WTC11 (cell line): Measurements from ENCODE around the gene SERGEF. TPM values are rescaled to one million over a fixed set of nuclear protein-coding genes. Genes with fewer than 3 reads are reported as not detected.

Experiments
- ATAC-seq: fragments of 200-7000 bp; cut with Tn5 transposase; 2 replicates; pipeline ENCODE4 v1.10.0; 2021; ENCODE audit warnings: mild to moderate bottlenecking, moderate library complexity
- CTCF ChIA-PET: fragments of 300-600 bp; sonication (Branson Sonifier 250); formaldehyde crosslinking; loops from one replicate; lab custom pipeline; 2021; ENCODE audit warnings: antibody characterized with exemption; lab: Charles Lee
- POLR2A ChIA-PET: fragments of 350-600 bp; sonication (Branson Sonifier 250); formaldehyde crosslinking; loops from one replicate; lab custom pipeline; 2021; ENCODE audit warnings: antibody characterized with exemption; lab: Charles Lee
- DNase-seq: peaks from one replicate; pipeline ENCODE4 v3.0.0; 2021; ENCODE audit warnings: low spot score
- H3K27ac Mint-ChIP-seq: 2 replicates; pipeline ENCODE4 v1.8.0; 2021; ENCODE audit warnings: mixed read lengths
- H3K27me3 Mint-ChIP-seq: 2 replicates; pipeline ENCODE4 v1.8.0; 2021; ENCODE audit warnings: low read depth, mild to moderate bottlenecking, moderate library complexity, mixed read lengths
- H3K36me3 Mint-ChIP-seq: 2 replicates; pipeline ENCODE4 v1.8.0; 2021; ENCODE audit warnings: mixed read lengths
- H3K4me1 Mint-ChIP-seq: 2 replicates; pipeline ENCODE4 v1.8.0; 2022; ENCODE audit warnings: mixed read lengths
- H3K4me3 Mint-ChIP-seq: 2 replicates; pipeline ENCODE4 v1.8.0; 2021; ENCODE audit warnings: mild to moderate bottlenecking, moderate library complexity, mixed read lengths
- H3K9me3 Mint-ChIP-seq: 2 replicates; pipeline ENCODE4 v1.8.0; 2021; ENCODE audit warnings: mixed read lengths
- AR ChIP-seq: fragments of 250-450 bp; sonication (Bioruptor Pico); IDR thresholded peaks from 2 replicates; pipeline ENCODE4 v1.9.0; 2021; ENCODE audit warnings: mild to moderate bottlenecking
- ARID4B ChIP-seq: sonication (generic); formaldehyde crosslinking; IDR thresholded peaks from 2 replicates; pipeline ENCODE4 v1.8.0; 2023; ENCODE audit warnings: missing genetic modification reagents, mild to moderate bottlenecking, borderline replicate concordance
- E2F1 ChIP-seq: sonication (generic); formaldehyde crosslinking; IDR thresholded peaks from 2 replicates; pipeline ENCODE4 v1.8.0; 2022; ENCODE audit warnings: mild to moderate bottlenecking, missing genetic modification reagents
- E2F4 ChIP-seq: sonication (generic); formaldehyde crosslinking; IDR thresholded peaks from 2 replicates; pipeline ENCODE4 v1.8.1; 2022; ENCODE audit warnings: low read depth, mild to moderate bottlenecking, moderate library complexity, missing genetic modification reagents, borderline replicate concordance
- FOXJ3 ChIP-seq: sonication (generic); formaldehyde crosslinking; IDR thresholded peaks from 2 replicates; pipeline ENCODE4 v1.9.0; 2021; ENCODE audit warnings: missing genetic modification reagents, mild to moderate bottlenecking, borderline replicate concordance
- FOXK1 ChIP-seq: sonication (generic); formaldehyde crosslinking; IDR thresholded peaks from 2 replicates; pipeline ENCODE4 v1.8.0; 2022; ENCODE audit warnings: mild to moderate bottlenecking, moderate library complexity, missing genetic modification reagents
- FOXP1 ChIP-seq: sonication (generic); formaldehyde crosslinking; IDR thresholded peaks from 2 replicates; pipeline ENCODE4 v1.8.0; 2022; ENCODE audit warnings: missing genetic modification reagents, mild to moderate bottlenecking, moderate library complexity, borderline replicate concordance
- GRHL2 ChIP-seq: fragments of 250-450 bp; sonication (Bioruptor Pico); IDR thresholded peaks from 2 replicates; pipeline ENCODE4 v1.8.0; 2022; ENCODE audit warnings: mild to moderate bottlenecking, moderate library complexity; ENCODE audit not compliant: insufficient replicate concordance, severe bottlenecking
- IRF1 ChIP-seq: sonication (generic); formaldehyde crosslinking; IDR thresholded peaks from 2 replicates; pipeline ENCODE4 v1.8.0; 2023; ENCODE audit warnings: missing genetic modification reagents
- JUN ChIP-seq: sonication (generic); formaldehyde crosslinking; IDR thresholded peaks from 2 replicates; pipeline ENCODE4 v1.8.0; 2023; ENCODE audit warnings: mild to moderate bottlenecking, missing genetic modification reagents
- MYBL2 ChIP-seq: sonication (generic); formaldehyde crosslinking; IDR thresholded peaks from 2 replicates; pipeline ENCODE4 v1.8.1; 2023; ENCODE audit warnings: mild to moderate bottlenecking, moderate library complexity, missing genetic modification reagents
- NFATC4 ChIP-seq: fragments of 250-450 bp; sonication (Bioruptor Pico); IDR thresholded peaks from 2 replicates; pipeline ENCODE4 v1.9.0; 2021; ENCODE audit warnings: mild to moderate bottlenecking
- NFYB ChIP-seq: sonication (generic); formaldehyde crosslinking; conservative IDR thresholded peaks from 2 replicates; pipeline ENCODE4 v1.8.0; 2022; ENCODE audit warnings: low read depth, missing genetic modification reagents
- SOX15 ChIP-seq: fragments of 250-450 bp; sonication (Bioruptor Pico); IDR thresholded peaks from 2 replicates; pipeline ENCODE4 v1.9.0; 2021; ENCODE audit warnings: mild to moderate bottlenecking
- SP1 ChIP-seq: sonication (generic); formaldehyde crosslinking; conservative IDR thresholded peaks from 2 replicates; pipeline ENCODE4 v1.8.1; 2022; ENCODE audit warnings: missing genetic modification reagents
- ZNF138 ChIP-seq: sonication (generic); formaldehyde crosslinking; conservative IDR thresholded peaks from 2 replicates; pipeline ENCODE4 v1.8.1; 2022; ENCODE audit warnings: mild to moderate bottlenecking, moderate library complexity, missing genetic modification reagents
- ZNF281 ChIP-seq: sonication (generic); formaldehyde crosslinking; IDR thresholded peaks from 2 replicates; pipeline ENCODE4 v1.8.0; 2023; ENCODE audit warnings: mild to moderate bottlenecking, missing genetic modification reagents
- ZNF671 ChIP-seq: fragments of 250-450 bp; sonication (Bioruptor Pico); IDR thresholded peaks from 2 replicates; pipeline ENCODE4 v1.8.0; 2021; ENCODE audit warnings: mild to moderate bottlenecking
- total RNA-seq: library from RNA; stranded (reverse); gene quantifications from 3 replicates; pipeline ENCODE4 v1.2.3, GENCODE V29; 2021

Gene SERGEF
- total RNA-seq, 1 experiment from 2014 or later: 35.5 TPM

- DNase-seq: peak; percentile 73
- H3K36me3 Mint-ChIP-seq: peaks cover 5% of the 10 kb centered on the region
- CTCF ChIA-PET: interaction anchor here (0.6 to 5.2 kb wide), 52 partner anchors 8 to 380 kb away, joined by 3 to 99 read pairs (median 4); partner anchors contain the start of genes KCNC1 and MYOD1
- H3K4me1 Mint-ChIP-seq: no peaks in the 10 kb centered on the region
- H3K27me3 Mint-ChIP-seq: no peaks in the 10 kb centered on the region
- H3K27ac Mint-ChIP-seq: 0 out of 2 replicates have a peak overlapping the region, but pooled peaks have one; percentile 86
- H3K4me3 Mint-ChIP-seq: no peak overlapping the region
- POLR2A ChIA-PET: no interaction called here
- TF ChIP-seq ZNF671 (CRISPR knock-in tag) (no peak), ZNF281 (CRISPR knock-in tag) (no peak), JUN (no peak), FOXK1 (CRISPR knock-in tag) (no peak), NFYB (no peak), SP1 (CRISPR knock-in tag) (no peak), MYBL2 (CRISPR knock-in tag) (no peak), SOX15 (CRISPR knock-in tag) (no peak), FOXP1 (CRISPR knock-in tag) (no peak), IRF1 (CRISPR knock-in tag) (no peak), E2F1 (no peak), ARID4B (CRISPR knock-in tag) (no peak), NFATC4 (no peak), ZNF138 (CRISPR knock-in tag) (no peak), FOXJ3 (no peak), AR (no peak), E2F4 (no peak), GRHL2 (CRISPR knock-in tag) (no peak)
- ATAC-seq: peak; percentile 97
- H3K9me3 Mint-ChIP-seq: no peaks in the 10 kb centered on the region
Measured at GRCh38 chr11:17978553-17979287, 34.1 kb downstream of the SERGEF start.
